K562 (cell line): ENCODE results near the gene ZNF330. TPM values are rescaled to one million over a fixed set of nuclear protein-coding genes. Genes with fewer than 3 reads are reported as not detected.

Source experiments
- EGR1 ChIP-seq: fragments of 450-650 bp; conservative IDR thresholded peaks from 2 replicates; pipeline ENCODE4 v1.6.1; 2017; ENCODE audit warnings: mild to moderate bottlenecking
- ELF1 ChIP-seq: fragments of 200-800 bp; sonication (Bioruptor generic); IDR thresholded peaks from 2 replicates; pipeline ENCODE4 v1.6.1; 2016; ENCODE audit warnings: missing genetic modification characterization, missing compliant biosample characterization
- GTF2B ChIP-seq: IDR thresholded peaks from 2 replicates; pipeline ENCODE4 v1.6.1; 2011; ENCODE audit not compliant: insufficient read length; ENCODE audit errors: extremely low read depth
- HDAC2 ChIP-seq: fragments of 450-650 bp; IDR thresholded peaks from 2 replicates; pipeline ENCODE4 v1.6.1; 2016; ENCODE audit warnings: mild to moderate bottlenecking
- HLTF ChIP-seq: fragments of 450-650 bp; IDR thresholded peaks from 2 replicates; pipeline ENCODE4 v1.6.1; 2016
- ILK ChIP-seq: fragments of 450-650 bp; IDR thresholded peaks from 2 replicates; pipeline ENCODE4 v1.6.1; 2016; ENCODE audit warnings: missing genetic modification characterization, low read depth, mild to moderate bottlenecking, missing compliant biosample characterization, moderate library complexity, borderline replicate concordance
- MEF2A ChIP-seq: IDR thresholded peaks from 2 replicates; pipeline ENCODE4 v1.6.1; 2011; ENCODE audit warnings: low read depth, mild to moderate bottlenecking, low read length, moderate library complexity; ENCODE audit not compliant: control insufficient read depth
- MYNN ChIP-seq, 2 experiments: sonication (generic); formaldehyde crosslinking in 1 of 2; IDR thresholded peaks; 2 replicates each; pipeline versions ENCODE4 v1.5.0 to v1.6.1; 2016 to 2020; ENCODE audit warnings: antibody characterized with exemption in 1 of 2, missing genetic modification reagents in 1 of 2
- NR4A1 ChIP-seq, 2 experiments: fragments of 250-450 bp in 1 of 2; fragments of 450-650 bp in 1 of 2; sonication (Bioruptor Pico) in 1 of 2; IDR thresholded peaks; 2 replicates each; pipeline versions ENCODE4 v1.4.0 to v1.6.1; 2016 to 2020; ENCODE audit warnings: mild to moderate bottlenecking in 2 of 2, missing compliant biosample characterization in 1 of 2, missing genetic modification characterization in 1 of 2, moderate library complexity in 1 of 2
- POLR3A ChIP-seq: IDR thresholded peaks from 2 replicates; pipeline ENCODE4 v1.6.1; 2011; ENCODE audit warnings: borderline replicate concordance, mild to moderate bottlenecking, moderate library complexity; ENCODE audit not compliant: insufficient read length, insufficient read depth; ENCODE audit errors: extremely low read depth
- SIN3B ChIP-seq: fragments of 450-650 bp; IDR thresholded peaks from 2 replicates; pipeline ENCODE4 v1.6.1; 2017; ENCODE audit warnings: low read depth, mild to moderate bottlenecking, moderate library complexity
- STAG1 ChIP-seq: sonication (generic); formaldehyde crosslinking; IDR thresholded peaks from 2 replicates; pipeline ENCODE4 v1.5.0; 2020; ENCODE audit warnings: missing genetic modification reagents, borderline replicate concordance
- TAF7 ChIP-seq: fragments of 450-650 bp; IDR thresholded peaks from 2 replicates; pipeline ENCODE4 v1.6.1; 2016; ENCODE audit warnings: missing genetic modification characterization, missing compliant biosample characterization
- THRA ChIP-seq: fragments of 450-650 bp; IDR thresholded peaks from 2 replicates; pipeline ENCODE4 v1.6.1; 2017; ENCODE audit warnings: mild to moderate bottlenecking, moderate library complexity
- ZNF274 ChIP-seq: IDR thresholded peaks from 2 replicates; pipeline ENCODE4 v1.6.1; 2011; ENCODE audit warnings: low read depth, mild to moderate bottlenecking, low read length, moderate library complexity, borderline replicate concordance
- polyA plus RNA-seq, 8 experiments: library from polyadenylated mRNA; depleted of rRNA in 4 of 8; stranded (reverse) in 5 of 8; unstranded in 3 of 8; fragments of >200 nt; fragmentation: Nextera tagmentation in 2 of 8; fragmentation: Illumina TruSeq in 1 of 8; extraction: Ambion mirVana in 2 of 8; extraction: Trizol in 1 of 8; gene quantifications; 2 replicates each; pipeline versions ENCODE4 v1.2.1 to v1.2.3, GENCODE V29; 2011 to 2014; ENCODE audit warnings: inconsistent platforms in 1 of 8, missing spikeins in 1 of 8
- total RNA-seq, 7 experiments: library from RNA; depleted of rRNA in 6 of 7; stranded (reverse); fragments of >200 nt in 6 of 7; fragmentation: Illumina TruSeq in 2 of 7; extraction: Trizol in 2 of 7; gene quantifications; 2 replicates each; pipeline versions ENCODE4 v1.2.1 to v1.2.3, GENCODE V29; 2011 to 2021; ENCODE audit warnings: low replicate concordance in 1 of 7

The ZNF330 gene
- total and polyA plus RNA-seq, 9 of the 15 experiments (the other 6 are each of a cell fraction or from before 2014, with no cell fraction given), result 70.0 to 115 (median 92.0) TPM

- TF ChIP-seq NR4A1 (CRISPR knock-in tag; IDR thresholded peaks at IDR 0.05) (no peak), NR4A1 (tag; IDR thresholded peaks at IDR 0.05) (no peak), SIN3B (no peak), MYNN (IDR thresholded peaks at IDR 0.05) (no peak), MYNN (CRISPR knock-in tag; IDR thresholded peaks at IDR 0.05) (no peak), HLTF (no peak), THRA (no peak), ILK (tag) (no peak), STAG1 (CRISPR knock-in tag) (no peak), TAF7 (tag) (0 out of 2 replicates have a peak, but pooled peaks have one; percentile 43), MEF2A (0 out of 2 replicates have a peak, but pooled peaks have one; percentile 31), POLR3A (no peak), GTF2B (no peak), ZNF274 (no peak), ELF1 (tag) (no peak), HDAC2 (no peak), EGR1 (peak; percentile 93)
Measured at GRCh38 chr4:141220691-141221659, at the start of gene ZNF330 (continued).
